ENCODE measurements around the gene CD33.

- TF ChIP-seq CTCF (IDR thresholded peaks at IDR 0.05): no peak
- no peak for TF ChIP-seq TCF7 (CRISPR knock-in tag; IDR thresholded peaks at IDR 0.05; ENCODE audit: low read depth)
- no peak for TF ChIP-seq MAX (CRISPR knock-in tag; IDR thresholded peaks at IDR 0.05)
- TF ChIP-seq ZSCAN18 (CRISPR knock-in tag; IDR thresholded peaks at IDR 0.05): no peak
- TF ChIP-seq NR3C1 (CRISPR knock-in tag; conservative IDR thresholded peaks at IDR 0.05; ENCODE audit: low read depth): no peak
Measured at GRCh38 chr19:51185069-51185867, 39.6 kb upstream of the CD33 start.
